NCI-H1436 (cell line): ENCODE measurements around the gene TMCC3.

Source experiments
- DNase-seq: peaks from one replicate; lab custom pipeline; 2025; lab: John Stamatoyannopoulos, UW

The TMCC3 gene

GRCh38 chr12:94531196-94531720, 119.1 kb downstream of the TMCC3 start:
- no peak for DNase-seq

- no peak for DNase-seq
Observed at GRCh38 chr12:94525951-94526350, 124.4 kb downstream of the TMCC3 start.
